ENCODE results near the gene TMEM272. TPM values are rescaled to one million over a fixed set of nuclear protein-coding genes. Genes with fewer than 3 reads are reported as not detected.

The TMEM272 gene
- total and polyA plus RNA-seq, 9 of the 15 experiments (the other 6 are each of a cell fraction or from before 2014, with no cell fraction given) = 0.04 to 0.16 (median 0.06) TPM; not detected in 2

GRCh38 chr13:51785712-51786424 lies 59.1 kb downstream of the TMEM272 start (continued):
- TF ChIP-seq NELFE (IDR thresholded peaks at IDR 0.05; ENCODE audit: insufficient read depth, insufficient read length) (no peak), THRB (CRISPR knock-in tag; conservative IDR thresholded peaks at IDR 0.05) (no peak), ZNF76 (CRISPR knock-in tag; IDR thresholded peaks at IDR 0.05; ENCODE audit: borderline replicate concordance) (no peak), ZNF766 (CRISPR knock-in tag; conservative IDR thresholded peaks at IDR 0.05) (0 out of 2 replicates have a peak, but pooled peaks have one; percentile 40), HMBOX1 (IDR thresholded peaks at IDR 0.05) (no peak; the same call in 1 of the 2 replicates), KLF13 (tag; IDR thresholded peaks at IDR 0.05; ENCODE audit: borderline replicate concordance, low read depth) (no peak), CBX2 (IDR thresholded peaks at IDR 0.05; ENCODE audit: insufficient read depth, low read length, poor library complexity, severe bottlenecking) (no peak), SRSF9 (IDR thresholded peaks at IDR 0.05; ENCODE audit: borderline replicate concordance, low read depth, low read length) (no peak), RREB1 (CRISPR knock-in tag; IDR thresholded peaks at IDR 0.05) (no peak), FOXM1 (IDR thresholded peaks at IDR 0.05; ENCODE audit: low read depth) (no peak), FOXM1 (CRISPR knock-in tag; IDR thresholded peaks at IDR 0.05; ENCODE audit: low read depth) (no peak), ZNF217 (CRISPR knock-in tag; IDR thresholded peaks at IDR 0.05) (no peak), CTBP1 (IDR thresholded peaks at IDR 0.05; ENCODE audit: borderline replicate concordance) (peak; percentile 87; the same call in 1 of the 2 replicates), ZBTB7A (IDR thresholded peaks at IDR 0.05; ENCODE audit: borderline replicate concordance, control insufficient read depth, low read depth, low read length) (no peak), PKNOX1 (IDR thresholded peaks at IDR 0.05) (peak; percentile 50; the same call in 1 of the 2 replicates), ZNF583 (CRISPR knock-in tag; IDR thresholded peaks at IDR 0.05) (no peak)
- TF ChIP-seq, protein P1, sequence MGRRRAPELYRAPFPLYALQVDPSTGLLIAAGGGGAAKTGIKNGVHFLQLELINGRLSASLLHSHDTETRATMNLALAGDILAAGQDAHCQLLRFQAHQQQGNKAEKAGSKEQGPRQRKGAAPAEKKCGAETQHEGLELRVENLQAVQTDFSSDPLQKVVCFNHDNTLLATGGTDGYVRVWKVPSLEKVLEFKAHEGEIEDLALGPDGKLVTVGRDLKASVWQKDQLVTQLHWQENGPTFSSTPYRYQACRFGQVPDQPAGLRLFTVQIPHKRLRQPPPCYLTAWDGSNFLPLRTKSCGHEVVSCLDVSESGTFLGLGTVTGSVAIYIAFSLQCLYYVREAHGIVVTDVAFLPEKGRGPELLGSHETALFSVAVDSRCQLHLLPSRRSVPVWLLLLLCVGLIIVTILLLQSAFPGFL (CRISPR knock-in tag; IDR thresholded peaks at IDR 0.05) = no peak
